GM19324 (cell line): Measurements from ENCODE around the gene CDC23.
"Not testable (repeated sequence)": the region's sequence is repeated elsewhere in the genome, so short reads cannot be mapped to it uniquely, and the experiment has no call there.

ENCODE experiments used
- ATAC-seq: cut with Tn5 transposase; IDR thresholded peaks from one replicate; pipeline ENCODE4 v1.9.1; 2021; ENCODE audit warnings: mild to moderate bottlenecking, moderate library complexity; ENCODE audit not compliant: unreplicated experiment, low FRiP score

The CDC23 gene

GRCh38 chr5:138223532-138223931 lies 10.4 kb upstream of the CDC23 start:
- no peak for ATAC-seq

- ATAC-seq, result no peak
Observed at GRCh38 chr5:138216799-138217198, 3.7 kb upstream of the CDC23 start.

- ATAC-seq, result peak; percentile 15
Observed at GRCh38 chr5:138212828-138213160, 329 bp downstream of the CDC23 start.

- no peak for ATAC-seq
Observed at GRCh38 chr5:138210985-138211384, 2.1 kb downstream of the CDC23 start.

GRCh38 chr5:138193859-138194258 lies 19.3 kb downstream of the CDC23 start:
- ATAC-seq, result not testable (repeated sequence)

GRCh38 chr5:138192826-138193225 lies 20.3 kb downstream of the CDC23 start:
- no peak for ATAC-seq

- no peak for ATAC-seq
Observed at GRCh38 chr5:138188626-138189025, 24.5 kb downstream of the CDC23 start.

GRCh38 chr5:138186002-138186447 lies 27.1 kb downstream of the CDC23 start:
- no peak for ATAC-seq

GRCh38 chr5:138182808-138183207 lies 30.3 kb downstream of the CDC23 start:
- ATAC-seq, result no peak

- ATAC-seq, result no peak
Observed at GRCh38 chr5:138180841-138181240, 32.3 kb downstream of the CDC23 start.

- no peak for ATAC-seq
Observed at GRCh38 chr5:138180183-138180782, 32.8 kb downstream of the CDC23 start.

- ATAC-seq, result peak; percentile 2
Observed at GRCh38 chr5:138179277-138179857, 33.8 kb downstream of the CDC23 start.

GRCh38 chr5:138178516-138179276 lies 34.4 kb downstream of the CDC23 start, which contains the start of the genes BRD8 and KIF20A:
Gene BRD8 (minus strand): TSS chr5:138178630. CDS start chr5:138178614, 16 bp downstream.
Gene KIF20A (plus strand): TSS chr5:138179112. CDS start chr5:138179681, 569 bp downstream.
- peak; percentile 90 for ATAC-seq

- ATAC-seq, result peak; percentile 11
Observed at GRCh38 chr5:138177941-138178515, 35.1 kb downstream of the CDC23 start.

- ATAC-seq, result no peak
Observed at GRCh38 chr5:138170299-138170698, 42.8 kb downstream of the CDC23 start.

GRCh38 chr5:138169124-138169523 lies 44.0 kb downstream of the CDC23 start:
- ATAC-seq, result no peak

- ATAC-seq, result no peak
Observed at GRCh38 chr5:138163721-138164120, 49.4 kb downstream of the CDC23 start.

- ATAC-seq, result no peak
Observed at GRCh38 chr5:138160706-138161105, 52.4 kb downstream of the CDC23 start.

- ATAC-seq, result no peak
Observed at GRCh38 chr5:138159666-138160065, 53.5 kb downstream of the CDC23 start.

GRCh38 chr5:138157626-138158025 lies 55.5 kb downstream of the CDC23 start:
- no peak for ATAC-seq

GRCh38 chr5:138155977-138156376 lies 57.1 kb downstream of the CDC23 start:
- ATAC-seq, result not testable (repeated sequence)
